ENCODE measurements around the gene CPN1.
"Not testable (repeated sequence)": the region's sequence is repeated elsewhere in the genome, so short reads cannot be mapped to it uniquely, and the experiment has no call there.

The CPN1 gene

GRCh38 chr10:100020886-100021253 lies 60.8 kb downstream of the CPN1 start:
- DNase-seq = no peak

GRCh38 chr10:100020142-100020885 lies 61.4 kb downstream of the CPN1 start:
- no peak for DNase-seq

- no peak for DNase-seq
Observed at GRCh38 chr10:100019787-100020141, 61.9 kb downstream of the CPN1 start.

- DNase-seq = no peak
Observed at GRCh38 chr10:100014071-100014762, 67.5 kb downstream of the CPN1 start.

DNA sequence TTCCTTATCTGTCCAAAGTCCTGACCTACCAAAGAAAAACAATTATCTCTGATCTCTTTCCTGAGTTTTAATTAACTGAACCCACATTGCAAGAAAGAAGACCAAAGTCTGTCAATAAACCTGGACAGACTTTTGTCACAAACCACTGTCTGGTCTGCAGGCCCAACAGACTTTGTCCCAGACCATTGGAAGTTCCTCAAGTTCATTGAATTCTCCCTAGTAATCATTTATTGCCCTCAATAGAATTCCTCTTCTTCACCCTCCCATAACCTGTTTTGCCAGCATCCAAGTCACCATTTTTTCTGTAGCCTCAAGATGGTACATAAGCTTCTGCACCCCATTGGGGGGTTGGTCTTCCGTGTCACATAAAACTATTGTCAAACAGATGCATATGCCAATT lies 68.0 kb downstream of the CPN1 start:
- DNase-seq = no peak

- DNase-seq = not testable (repeated sequence)
Observed at GRCh38 chr10:100011906-100012305, 69.8 kb downstream of the CPN1 start.

DNA sequence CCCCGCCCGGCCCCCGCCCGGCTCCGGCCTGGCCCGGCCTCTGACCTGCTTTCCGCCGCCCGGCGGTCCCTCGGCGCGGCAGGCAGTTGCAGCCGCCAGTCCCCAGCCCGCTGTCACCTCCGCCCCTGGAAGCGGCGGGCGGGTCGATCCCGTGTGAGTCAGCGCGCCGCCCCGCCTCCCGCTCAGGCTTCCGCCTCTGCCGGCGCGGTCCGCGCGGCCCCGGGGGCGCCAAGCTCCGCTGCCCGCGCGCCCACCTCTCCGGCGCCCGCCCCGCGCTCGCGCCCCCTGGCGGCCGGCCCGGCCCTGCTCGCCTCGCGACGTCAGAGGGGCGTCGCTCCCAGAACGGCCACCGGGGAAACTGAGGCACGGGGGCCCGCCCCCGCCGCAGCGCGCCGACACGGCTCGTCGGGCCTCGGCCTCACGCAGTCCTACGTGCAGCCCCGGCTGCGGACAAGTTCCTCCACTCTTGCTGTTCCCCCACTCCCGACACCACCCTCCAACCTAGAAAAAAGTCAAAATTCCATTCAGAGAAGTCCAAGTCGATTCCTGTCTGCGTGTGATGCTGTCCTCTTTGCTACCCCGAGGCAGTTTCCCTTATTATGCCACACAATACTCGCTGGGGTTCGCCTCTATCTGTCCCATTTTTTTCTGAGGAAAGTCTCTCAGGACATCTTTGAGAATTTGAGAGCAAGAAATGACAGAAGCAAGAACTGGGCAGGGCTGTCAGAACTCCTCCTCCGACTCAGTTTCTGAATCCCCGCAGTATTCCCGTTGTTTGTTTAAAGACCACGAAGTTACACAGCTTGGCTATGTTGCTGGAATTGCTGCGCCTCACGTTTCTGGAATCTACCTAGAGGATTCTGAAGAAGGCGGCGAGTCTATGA lies 71.6 kb downstream of the CPN1 start, which contains the start of gene DNMBP:
Gene DNMBP (minus strand): TSS at position 155 of the 884 bp plus-strand sequence. CDS start 37,823 bp downstream, outside the sequence.
- DNase-seq = peak; percentile 88

DNA sequence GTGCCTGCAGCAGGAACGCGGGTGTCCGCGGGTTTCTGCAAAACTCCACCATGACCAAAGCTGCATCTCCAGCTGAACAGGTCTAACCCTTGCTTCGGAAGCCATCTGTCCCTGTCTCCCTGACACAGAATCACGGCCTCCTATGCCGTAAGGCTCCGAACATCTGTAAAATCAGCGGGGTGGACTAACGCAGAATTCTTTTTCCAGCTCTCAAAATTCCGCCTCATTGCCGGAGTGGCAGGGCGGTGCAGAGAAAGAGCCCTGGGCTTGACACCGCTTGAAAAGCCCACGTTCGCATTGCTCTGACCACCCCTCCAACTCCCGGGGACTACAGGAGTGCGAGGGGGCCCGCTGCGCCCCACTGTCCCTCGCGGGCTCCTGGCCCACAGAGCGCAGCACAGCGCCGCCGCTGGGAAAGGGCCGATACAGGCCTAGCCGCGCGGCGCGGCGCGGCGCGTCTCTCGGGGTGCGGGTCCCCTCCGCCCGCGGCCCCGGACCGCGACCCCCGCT lies 72.3 kb downstream of the CPN1 start:
- DNase-seq = no peak

- DNase-seq = no peak
Observed at GRCh38 chr10:100008708-100009282, 72.9 kb downstream of the CPN1 start.

GRCh38 chr10:100008142-100008522 lies 73.5 kb downstream of the CPN1 start:
- no peak for DNase-seq

- no peak for DNase-seq
Observed at GRCh38 chr10:100007231-100008141, 74.2 kb downstream of the CPN1 start.

- DNase-seq = no peak
Observed at GRCh38 chr10:100006243-100006886, 75.3 kb downstream of the CPN1 start.

DNA sequence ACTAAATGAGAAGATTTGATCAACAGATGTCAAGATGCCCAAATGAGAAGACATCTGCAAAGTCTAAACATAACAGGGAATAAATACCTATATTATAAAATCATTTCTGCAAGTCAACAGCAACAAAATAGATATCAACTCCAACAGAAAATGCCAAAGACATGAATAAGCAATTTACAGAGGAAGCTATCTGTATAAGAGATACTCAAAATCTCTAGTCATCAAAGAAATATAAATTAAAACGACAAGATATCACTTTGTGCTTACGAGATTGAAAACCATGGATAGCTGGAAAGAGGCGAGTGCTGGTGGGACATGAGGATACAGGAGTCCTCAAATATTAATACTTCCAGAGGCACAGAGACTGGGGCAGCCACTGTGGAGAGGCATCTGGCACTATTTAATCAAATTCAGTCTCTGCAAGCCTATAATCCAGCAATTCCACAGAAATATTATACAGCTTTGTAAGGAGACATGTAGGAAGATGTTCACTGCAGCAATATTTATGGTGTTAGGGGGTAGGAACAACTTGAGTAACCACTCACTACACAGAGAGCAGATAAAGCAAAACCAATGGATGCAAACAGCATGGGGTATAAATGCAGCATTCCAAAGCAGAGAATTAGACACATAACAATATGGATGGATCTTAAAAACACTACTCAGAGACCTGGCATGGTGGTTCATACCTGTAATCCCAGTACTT lies 76.7 kb downstream of the CPN1 start:
- no peak for DNase-seq

DNA sequence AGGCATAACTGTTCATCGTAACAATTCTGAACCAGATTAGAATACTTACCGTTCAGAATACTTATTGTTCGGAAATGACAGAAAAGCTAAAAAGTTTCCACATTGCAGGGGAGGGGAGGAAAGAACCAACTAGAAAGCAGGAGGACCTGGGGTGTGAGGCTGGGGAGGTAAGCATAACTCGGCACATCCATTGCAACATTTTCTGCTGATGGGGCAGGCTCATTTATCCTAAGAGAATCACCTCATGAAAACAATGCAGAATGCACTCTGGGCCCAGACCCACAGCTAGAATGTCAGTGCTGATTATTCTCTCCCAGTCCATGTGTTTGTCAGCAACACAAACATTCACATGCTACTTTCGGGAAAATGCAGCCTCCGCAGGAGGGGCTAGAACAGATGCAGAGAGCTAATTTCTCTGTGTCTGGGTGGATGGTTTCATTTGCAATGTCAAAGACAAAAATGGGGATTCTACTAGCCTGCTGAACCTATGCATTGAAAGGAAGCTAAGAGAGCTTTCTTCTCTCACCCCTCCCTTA lies 81.5 kb downstream of the CPN1 start:
- DNase-seq = no peak

- no peak for DNase-seq
Observed at GRCh38 chr10:99999319-100000108, 82.2 kb downstream of the CPN1 start.

DNA sequence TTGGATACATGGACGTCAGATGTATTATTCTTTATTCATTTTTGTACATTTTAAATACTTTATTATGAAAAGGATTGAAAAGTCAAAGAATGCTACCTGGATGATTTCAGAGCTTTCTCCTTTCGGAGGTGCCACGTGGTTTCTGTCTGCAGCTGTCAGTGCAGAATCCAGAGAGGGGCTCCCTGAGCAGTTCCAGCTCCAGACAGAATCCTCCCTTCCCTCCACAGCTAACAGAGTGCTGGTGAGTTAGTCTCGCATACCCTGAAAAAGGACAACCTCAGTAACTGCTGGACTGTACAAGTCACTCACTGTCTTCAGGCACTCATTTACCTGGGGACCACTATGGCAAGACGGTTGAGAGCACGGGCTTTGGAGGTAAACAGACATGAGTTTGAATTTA lies 82.8 kb downstream of the CPN1 start:
- no peak for DNase-seq

- DNase-seq = no peak
Observed at GRCh38 chr10:99996671-99997648, 84.7 kb downstream of the CPN1 start.

DNA sequence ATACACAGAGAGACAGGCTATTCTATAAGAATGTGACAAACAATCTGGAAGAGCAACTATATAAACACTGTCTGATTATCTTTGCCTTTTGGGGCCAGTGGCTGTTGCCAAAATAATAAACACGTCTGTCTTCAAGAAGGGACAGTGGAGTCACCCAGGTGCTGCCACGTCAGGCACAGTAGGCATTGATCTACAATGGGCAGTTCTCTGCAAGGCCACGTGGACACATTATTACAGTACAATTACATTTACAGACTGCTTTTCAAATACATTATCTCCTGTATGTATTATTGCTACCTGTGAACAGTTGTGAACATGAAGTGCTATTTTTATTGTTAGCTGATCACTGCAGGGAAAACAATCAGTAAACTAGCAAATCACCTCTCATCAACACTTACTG lies 86.0 kb downstream of the CPN1 start:
- no peak for DNase-seq
